ENCODE data around the gene PHF14.

PHF14 gene

GRCh38 chr7:11133436-11133959 lies 159.8 kb downstream of the PHF14 start:
- DNase-seq (ENCODE audit: low read depth) = no peak
- H3K4me3 ChIP-seq (ENCODE audit: low read length) = no peak overlapping the region
- TF ChIP-seq, protein P1, sequence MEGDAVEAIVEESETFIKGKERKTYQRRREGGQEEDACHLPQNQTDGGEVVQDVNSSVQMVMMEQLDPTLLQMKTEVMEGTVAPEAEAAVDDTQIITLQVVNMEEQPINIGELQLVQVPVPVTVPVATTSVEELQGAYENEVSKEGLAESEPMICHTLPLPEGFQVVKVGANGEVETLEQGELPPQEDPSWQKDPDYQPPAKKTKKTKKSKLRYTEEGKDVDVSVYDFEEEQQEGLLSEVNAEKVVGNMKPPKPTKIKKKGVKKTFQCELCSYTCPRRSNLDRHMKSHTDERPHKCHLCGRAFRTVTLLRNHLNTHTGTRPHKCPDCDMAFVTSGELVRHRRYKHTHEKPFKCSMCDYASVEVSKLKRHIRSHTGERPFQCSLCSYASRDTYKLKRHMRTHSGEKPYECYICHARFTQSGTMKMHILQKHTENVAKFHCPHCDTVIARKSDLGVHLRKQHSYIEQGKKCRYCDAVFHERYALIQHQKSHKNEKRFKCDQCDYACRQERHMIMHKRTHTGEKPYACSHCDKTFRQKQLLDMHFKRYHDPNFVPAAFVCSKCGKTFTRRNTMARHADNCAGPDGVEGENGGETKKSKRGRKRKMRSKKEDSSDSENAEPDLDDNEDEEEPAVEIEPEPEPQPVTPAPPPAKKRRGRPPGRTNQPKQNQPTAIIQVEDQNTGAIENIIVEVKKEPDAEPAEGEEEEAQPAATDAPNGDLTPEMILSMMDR (IDR thresholded peaks at IDR 0.05; ENCODE audit: insufficient read depth, low read depth, low read length, missing control alignments) = no peak

- TF ChIP-seq, protein P1 (IDR thresholded peaks at IDR 0.05; ENCODE audit: insufficient read depth, low read depth, low read length, missing control alignments) = no peak
- no peak for DNase-seq (ENCODE audit: low read depth)
- no peak overlapping the region for H3K4me3 ChIP-seq (ENCODE audit: low read length)
Observed at GRCh38 chr7:11135573-11135972, 161.9 kb downstream of the PHF14 start.

GRCh38 chr7:11141541-11141940 lies 167.9 kb downstream of the PHF14 start:
- H3K4me3 ChIP-seq (ENCODE audit: low read length) = no peak overlapping the region
- TF ChIP-seq, protein P1 (IDR thresholded peaks at IDR 0.05; ENCODE audit: insufficient read depth, low read depth, low read length, missing control alignments) = no peak
- DNase-seq (ENCODE audit: low read depth) = no peak

- DNase-seq (ENCODE audit: low read depth) = no peak
- TF ChIP-seq, protein P1 (IDR thresholded peaks at IDR 0.05; ENCODE audit: insufficient read depth, low read depth, low read length, missing control alignments) = no peak
- H3K4me3 ChIP-seq (ENCODE audit: low read length) = no peak overlapping the region
Observed at GRCh38 chr7:11153694-11154093, 180.0 kb downstream of the PHF14 start.

GRCh38 chr7:11155883-11156282 lies 182.2 kb downstream of the PHF14 start:
- TF ChIP-seq, protein P1 (IDR thresholded peaks at IDR 0.05; ENCODE audit: insufficient read depth, low read depth, low read length, missing control alignments) = no peak
- no peak for DNase-seq (ENCODE audit: low read depth)
- no peak overlapping the region for H3K4me3 ChIP-seq (ENCODE audit: low read length)

DNA sequence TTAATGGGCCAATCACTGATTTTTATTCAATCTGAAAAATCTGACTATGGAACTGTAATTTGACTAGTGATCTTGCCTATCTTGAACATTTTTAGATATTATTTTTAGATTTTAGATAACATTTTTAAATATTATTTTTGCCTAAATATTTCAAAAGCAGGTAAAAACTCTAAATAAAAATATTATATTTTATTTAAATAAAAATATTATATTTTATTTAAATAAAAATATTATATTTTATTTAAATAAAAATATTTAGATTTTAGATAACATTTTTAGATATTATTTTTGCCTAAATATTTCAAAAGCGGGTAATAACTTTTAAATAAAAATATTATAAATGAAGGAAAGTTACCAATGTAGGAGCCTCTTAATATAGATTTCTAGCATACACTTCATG lies 187.8 kb downstream of the PHF14 start:
- TF ChIP-seq, protein P1 (IDR thresholded peaks at IDR 0.05; ENCODE audit: insufficient read depth, low read depth, low read length, missing control alignments) = no peak
- H3K4me3 ChIP-seq (ENCODE audit: low read length) = no peak overlapping the region
- DNase-seq (ENCODE audit: low read depth) = no peak

DNA sequence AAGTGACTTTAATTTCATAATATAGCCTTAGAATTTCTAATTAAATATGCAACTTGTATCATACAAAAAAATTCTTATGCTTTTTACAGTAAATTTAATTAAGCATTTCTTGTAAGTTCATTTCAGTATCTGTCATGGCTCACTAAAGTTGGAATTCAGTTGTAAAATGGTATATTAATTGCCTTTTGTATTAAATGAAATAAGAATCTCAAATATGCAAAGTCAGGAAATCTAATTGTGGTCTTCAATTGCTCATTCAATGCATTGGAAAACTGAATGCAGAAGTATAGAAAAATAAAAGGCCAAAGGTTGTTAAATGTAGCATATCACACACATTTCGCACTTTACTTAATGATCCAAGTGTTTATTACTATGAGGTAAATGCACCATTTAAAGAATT lies 189.5 kb downstream of the PHF14 start:
- TF ChIP-seq, protein P1 (IDR thresholded peaks at IDR 0.05; ENCODE audit: insufficient read depth, low read depth, low read length, missing control alignments) = no peak
- no peak overlapping the region for H3K4me3 ChIP-seq (ENCODE audit: low read length)
- DNase-seq (ENCODE audit: low read depth) = no peak

All from epithelial cell of esophagus (primary cell).